NCI-H146 (cell line): ENCODE data around the gene TULP4.
A peak's percentile ranks its signal among the peaks of the same experiment; 100 is the strongest.
"Not testable (repeated sequence)": the region's sequence is repeated elsewhere in the genome, so short reads cannot be mapped to it uniquely, and the experiment has no call there.

Experiments
- DNase-seq: peaks from one replicate; lab custom pipeline; 2025; lab: John Stamatoyannopoulos, UW

Gene TULP4

DNA sequence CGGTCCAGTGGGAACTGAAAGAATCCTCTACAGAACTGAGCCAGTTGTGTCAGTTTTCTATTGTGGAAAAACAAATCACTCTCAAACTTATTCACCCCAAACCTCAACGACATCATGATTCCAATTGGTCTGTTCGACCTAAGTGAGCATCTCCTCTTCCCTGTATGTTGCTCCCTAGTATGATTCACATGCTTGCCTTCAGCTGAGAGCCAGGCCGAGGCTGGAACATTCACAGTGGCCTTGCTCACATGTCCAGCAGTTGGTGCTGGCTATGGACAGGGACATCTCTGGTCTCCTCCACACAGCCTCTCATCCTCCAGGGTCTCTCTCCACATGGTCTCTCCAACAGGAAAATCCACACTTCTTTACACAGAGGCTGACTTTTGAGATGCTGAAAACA is 219.3 kb downstream of the TULP4 start:
- no peak for DNase-seq

- DNase-seq: no peak
Observed at GRCh38 chr6:158531970-158532369, 219.7 kb downstream of the TULP4 start.

DNA sequence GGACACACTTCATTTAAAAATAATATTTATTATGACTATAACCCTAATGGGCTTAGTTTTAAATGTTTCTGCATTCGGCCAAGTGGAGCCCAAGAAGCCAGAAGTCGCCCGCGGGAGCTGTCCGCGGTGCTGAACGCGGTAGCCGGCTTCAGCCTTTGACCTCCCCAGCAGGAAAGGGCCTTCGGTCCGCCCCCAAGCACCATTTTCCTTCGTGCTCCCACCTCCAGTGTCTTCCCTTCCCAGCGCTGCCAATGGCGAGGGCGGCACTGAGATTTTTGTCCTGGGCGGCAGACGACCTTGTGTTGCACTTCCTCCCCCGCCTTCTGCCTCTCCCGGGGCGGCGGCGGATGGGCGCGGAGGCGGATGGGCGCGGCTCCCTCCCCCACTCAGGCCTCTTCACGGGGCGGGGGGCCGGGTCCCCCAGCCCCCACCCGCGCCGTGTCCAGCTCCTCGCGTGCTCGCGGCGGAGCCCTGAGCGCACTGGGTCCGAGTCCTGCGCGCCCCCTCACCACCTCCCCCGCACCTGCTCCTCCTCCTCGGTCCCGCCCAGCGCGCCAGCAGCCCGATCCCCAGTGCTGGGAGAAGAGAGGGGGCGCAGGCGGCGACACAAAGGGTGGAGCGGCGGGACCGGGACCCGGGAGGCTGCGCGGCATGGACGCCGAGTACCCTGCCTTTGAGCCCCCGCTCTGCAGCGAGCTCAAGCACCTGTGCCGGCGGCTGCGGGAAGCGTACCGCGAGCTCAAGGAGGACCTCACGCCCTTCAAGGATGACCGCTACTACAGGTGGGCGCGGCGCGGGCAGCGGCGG is 224.0 kb downstream of the TULP4 start:
- peak; percentile 92 for DNase-seq

DNA sequence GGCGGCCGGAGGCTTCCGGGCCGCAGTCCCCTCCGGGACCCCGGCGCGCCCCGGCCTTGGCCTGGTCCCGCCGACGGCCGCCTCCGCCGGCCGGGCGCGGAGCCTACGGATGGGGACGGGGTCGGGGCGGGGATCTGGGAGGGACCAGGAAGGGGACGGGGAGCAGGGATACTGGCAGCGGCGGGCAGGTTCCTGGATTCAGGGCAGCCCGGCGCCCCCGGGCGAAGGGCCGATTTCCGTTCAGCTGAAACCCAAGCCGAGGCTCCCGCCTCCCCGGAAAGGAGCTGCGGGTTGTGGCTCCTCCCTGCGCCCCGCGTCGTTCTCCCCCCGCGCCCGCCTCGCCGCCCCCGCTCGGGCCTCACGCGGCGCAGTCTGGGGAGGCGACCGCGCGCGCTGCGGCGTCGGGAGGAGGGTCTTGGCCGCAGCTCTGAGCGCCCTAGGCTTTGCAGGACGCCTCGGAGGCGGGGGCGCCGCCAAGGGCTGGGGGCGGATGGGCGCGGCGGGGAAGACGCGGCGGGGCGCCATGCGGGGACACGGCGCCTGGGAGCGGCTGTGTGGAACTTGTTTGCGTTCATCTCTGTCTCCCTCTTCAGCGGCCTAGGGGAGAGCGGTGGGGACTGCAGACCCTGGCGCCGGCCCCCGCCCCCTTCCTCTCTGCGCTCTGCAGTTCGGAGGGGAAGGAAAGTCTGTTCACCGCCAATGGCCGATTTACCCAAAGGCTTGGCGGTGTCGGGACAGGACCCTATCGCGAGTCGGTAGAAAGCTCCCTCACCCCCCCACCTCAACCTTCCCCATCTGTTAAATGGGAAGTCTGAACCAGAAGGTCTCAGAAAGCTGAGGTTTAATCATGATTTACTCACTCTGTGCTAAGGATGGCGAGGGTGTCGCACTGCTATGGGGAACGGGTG is 224.9 kb downstream of the TULP4 start:
- peak; percentile 91 for DNase-seq

- no peak for DNase-seq
Observed at GRCh38 chr6:158538741-158539140, 226.5 kb downstream of the TULP4 start.

DNA sequence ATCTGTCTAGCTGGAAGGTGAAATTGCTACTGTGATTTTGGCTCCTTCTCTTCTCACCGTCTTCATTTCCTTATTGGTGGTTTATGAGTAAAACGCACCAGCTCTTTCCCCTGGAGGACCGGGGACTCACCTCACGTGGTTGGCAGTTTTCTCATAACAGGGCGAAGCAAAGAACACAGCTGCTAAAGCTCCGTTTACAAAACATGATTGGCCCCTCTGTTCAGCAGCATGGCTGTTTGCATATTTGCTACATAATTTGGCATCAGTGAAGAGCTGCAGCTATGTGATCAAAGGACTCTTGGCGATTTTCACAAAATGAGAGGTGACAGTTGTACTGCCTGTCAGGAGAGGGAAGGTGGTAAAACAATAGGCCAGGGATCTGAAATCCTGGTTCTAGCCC is 227.1 kb downstream of the TULP4 start:
- DNase-seq: no peak

DNA sequence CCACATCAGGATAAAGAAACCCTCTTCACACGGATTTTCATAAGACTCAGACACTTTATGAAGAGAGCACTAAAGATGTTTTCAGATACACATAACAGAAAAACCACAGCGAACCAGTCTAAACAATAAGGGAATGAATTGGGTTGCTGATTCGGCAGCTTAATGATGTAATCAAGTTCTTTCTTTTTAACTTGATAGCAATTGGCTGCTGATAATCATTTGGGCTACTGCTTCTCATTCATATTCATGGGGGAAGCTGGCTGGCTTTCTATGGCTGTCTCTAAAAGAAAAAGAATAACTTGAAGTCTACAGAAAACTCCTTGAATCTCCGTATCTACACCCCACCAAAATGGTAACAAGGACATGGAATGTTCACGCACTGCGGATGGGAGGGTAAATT is 227.6 kb downstream of the TULP4 start:
- DNase-seq: no peak

DNA sequence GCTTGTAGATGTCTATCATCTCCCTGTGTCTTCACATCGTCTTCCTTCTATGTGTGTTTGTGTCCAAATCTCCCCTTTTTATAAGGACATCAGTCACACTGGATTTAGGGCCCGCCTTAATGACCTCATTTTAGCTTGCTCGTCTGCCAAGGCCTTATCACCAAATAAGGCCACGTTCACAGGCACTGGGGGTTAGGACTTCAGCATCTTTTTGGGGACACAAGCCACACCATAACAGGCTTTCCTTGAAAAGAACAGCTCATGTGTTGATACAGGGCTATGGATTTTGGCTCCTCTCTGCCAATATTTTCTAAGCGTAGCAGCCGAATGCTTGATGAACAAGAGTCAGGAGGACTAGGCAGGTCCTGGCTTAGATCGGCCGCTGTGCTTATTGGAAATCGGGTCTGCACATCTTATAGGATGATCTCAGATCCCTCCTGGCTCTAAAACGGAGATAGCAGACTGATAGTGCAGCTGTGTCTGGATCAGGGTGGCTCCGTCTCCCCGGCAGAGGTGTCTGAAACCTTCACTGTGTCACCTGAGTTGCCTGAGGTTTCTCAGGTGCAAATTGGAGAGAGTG is 231.4 kb downstream of the TULP4 start:
- no peak for DNase-seq

DNA sequence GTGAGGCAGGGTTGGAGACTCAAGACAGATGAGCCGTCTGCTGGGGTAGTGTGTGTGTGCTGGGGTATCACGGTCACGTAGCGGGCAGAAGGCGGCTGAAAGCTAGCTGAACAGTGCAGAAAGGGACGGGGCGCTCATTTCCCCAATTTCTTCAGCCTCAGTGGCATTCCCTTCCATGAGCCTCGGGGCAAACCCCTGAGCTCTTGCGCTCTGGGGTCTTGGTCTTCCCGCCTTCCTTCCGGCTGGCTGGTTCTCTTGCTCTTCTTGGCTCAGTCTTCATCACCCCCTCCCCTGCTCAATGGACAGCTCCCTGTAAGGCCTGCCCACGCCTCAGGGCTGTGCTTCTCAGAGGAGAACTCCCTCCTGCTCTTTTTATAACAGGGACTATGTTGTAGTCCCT is 232.2 kb downstream of the TULP4 start:
- no peak for DNase-seq

- no peak for DNase-seq
Observed at GRCh38 chr6:158545043-158545966, 233.0 kb downstream of the TULP4 start.

- DNase-seq: peak; percentile 94
Observed at GRCh38 chr6:158548418-158549161, 236.3 kb downstream of the TULP4 start.

GRCh38 chr6:158552055-158552795 is 240.0 kb downstream of the TULP4 start:
- peak; percentile 29 for DNase-seq

DNA sequence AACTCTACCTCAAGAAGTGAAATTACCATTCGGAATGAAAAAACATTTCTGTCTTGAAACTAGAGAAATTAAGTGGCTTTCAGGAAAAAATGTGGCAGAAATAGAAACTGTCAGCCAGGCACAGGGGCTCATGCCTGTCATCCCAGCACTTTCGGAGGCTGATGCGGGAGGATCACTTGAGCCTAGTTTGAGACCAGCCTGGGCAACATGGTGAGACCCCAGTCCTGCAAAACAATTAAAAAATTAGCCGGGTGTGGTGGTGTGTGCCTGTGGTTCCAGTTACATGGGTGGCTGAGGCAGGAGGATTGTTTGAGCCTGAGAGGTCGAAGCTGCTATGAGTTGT is 240.5 kb downstream of the TULP4 start:
- DNase-seq: no peak

- DNase-seq: peak; percentile 31
Observed at GRCh38 chr6:158554611-158555361, 242.5 kb downstream of the TULP4 start.

DNA sequence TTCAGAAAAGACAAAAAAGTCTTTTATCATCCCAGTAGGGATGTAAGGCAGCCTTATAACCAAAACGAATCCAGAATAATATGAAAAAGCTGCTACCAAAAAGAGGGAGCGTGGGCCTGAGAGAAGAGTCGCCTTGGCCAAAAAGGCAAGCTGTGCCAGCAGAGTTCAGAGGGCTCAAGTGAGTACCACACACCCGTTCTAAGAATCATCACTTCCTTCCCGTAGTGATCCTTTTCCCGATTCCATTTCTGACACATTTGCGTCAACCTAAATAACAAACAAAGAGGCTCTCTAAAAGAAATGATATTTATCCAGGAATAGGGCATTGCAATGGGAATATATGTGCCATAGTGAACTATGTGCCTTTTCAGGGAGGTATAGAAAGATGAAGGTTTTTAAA is 243.8 kb downstream of the TULP4 start:
- no peak for DNase-seq

DNA sequence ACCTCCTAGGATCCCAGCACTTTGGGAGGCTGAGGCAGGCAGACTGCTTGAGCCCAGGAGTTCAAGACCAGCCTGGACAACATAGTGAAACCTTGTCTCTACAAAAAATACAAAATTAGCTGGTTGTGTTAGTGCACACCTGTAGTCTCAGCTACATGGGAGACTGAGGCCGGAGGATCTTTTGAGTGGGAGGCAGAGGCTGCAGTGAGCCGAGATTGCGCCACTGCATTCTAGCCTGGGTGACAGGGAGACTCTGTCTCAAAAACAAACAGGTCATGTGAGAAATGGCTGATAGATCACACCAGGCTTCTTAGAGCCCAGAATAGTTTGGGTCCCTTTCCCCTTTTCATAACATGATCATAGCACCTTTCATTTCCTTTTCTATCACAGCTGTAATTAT is 244.8 kb downstream of the TULP4 start:
- DNase-seq: not testable (repeated sequence)

DNA sequence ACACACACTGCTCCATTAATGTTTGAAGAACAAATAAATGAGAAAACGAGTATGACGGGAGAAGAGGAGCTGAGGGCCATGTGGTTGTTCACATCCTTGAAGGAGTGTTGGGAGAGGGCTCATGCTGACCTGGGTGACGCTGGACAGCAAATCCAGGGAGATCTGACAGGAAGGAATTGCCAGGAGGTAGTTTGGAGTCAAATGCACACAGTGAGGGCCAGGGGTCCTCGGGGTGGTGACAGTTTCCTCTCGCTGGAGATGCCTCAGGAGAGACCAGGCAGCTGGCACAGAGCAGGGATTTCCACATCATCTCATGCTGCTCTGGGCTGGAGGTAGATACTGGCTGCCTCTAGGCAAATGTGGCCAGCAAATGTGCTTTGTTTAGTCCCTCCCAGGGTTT is 245.7 kb downstream of the TULP4 start:
- no peak for DNase-seq

- DNase-seq: no peak
Observed at GRCh38 chr6:158558415-158559306, 246.4 kb downstream of the TULP4 start.
